ENCODE measurements around the gene IQCN.

IQCN gene

GRCh38 chr19:18227781-18228271, 46.4 kb downstream of the IQCN start:
- no peak overlapping the region for H3K4me2 ChIP-seq (ENCODE audit: insufficient read depth, low read length)

GRCh38 chr19:18226956-18227780, 47.1 kb downstream of the IQCN start:
- no peaks in the 10 kb centered on the region for H3K4me1 ChIP-seq (ENCODE audit: insufficient read depth, low read length)
- DNase-seq (no peak), ATAC-seq (ENCODE audit: insufficient read depth, low read depth) (no peak)
- H3K27me3 ChIP-seq (ENCODE audit: insufficient read depth, low read length, poor library complexity) = no peaks in the 10 kb centered on the region
- no peak overlapping the region for H3K9ac ChIP-seq (ENCODE audit: low read depth, low read length)
- no peak overlapping the region for H3K27ac ChIP-seq (ENCODE audit: low read length)
- H3K4me2 ChIP-seq (ENCODE audit: insufficient read depth, low read length) = no peak overlapping the region
- no peaks in the 10 kb centered on the region for H3K9me3 ChIP-seq (ENCODE audit: insufficient read depth, low read length, severe bottlenecking)
- no peaks in the 10 kb centered on the region for H3K79me2 ChIP-seq (ENCODE audit: insufficient read depth, low read length)
- no peak overlapping the region for H3K4me3 ChIP-seq (ENCODE audit: low read depth in 1 of 2, low read length in 2 of 2)
- peaks cover 22% of the 10 kb centered on the region; the same call in 1 of the 2 replicates for H4K20me1 ChIP-seq (ENCODE audit: insufficient read depth, low read length)
- no peaks in the 10 kb centered on the region for H3K36me3 ChIP-seq (ENCODE audit: insufficient read depth, low read length)
- no peak overlapping the region for H2AFZ ChIP-seq (ENCODE audit: low read depth, low read length)
- TF ChIP-seq CTCF (IDR thresholded peaks at IDR 0.05; ENCODE audit: borderline replicate concordance, extremely low read depth, low read length, poor library complexity, severe bottlenecking) (no peak), EZH2 (IDR thresholded peaks at IDR 0.05; ENCODE audit: borderline replicate concordance, low read depth, low read length, severe bottlenecking) (no peak)

More at GRCh38 chr19:18227781-18228271, 46.4 kb downstream of the IQCN start:
- Histone ChIP-seq H2AFZ (ENCODE audit: low read depth, low read length) (no peak overlapping the region), H3K79me2 (ENCODE audit: insufficient read depth, low read length) (no peaks in the 10 kb centered on the region), H4K20me1 (ENCODE audit: insufficient read depth, low read length) (peaks cover 22% of the 10 kb centered on the region; the same call in 1 of the 2 replicates), H3K27ac (ENCODE audit: low read length) (no peak overlapping the region), H3K4me1 (ENCODE audit: insufficient read depth, low read length) (no peaks in the 10 kb centered on the region), H3K27me3 (ENCODE audit: insufficient read depth, low read length, poor library complexity) (no peaks in the 10 kb centered on the region), H3K9me3 (ENCODE audit: insufficient read depth, low read length, severe bottlenecking) (no peaks in the 10 kb centered on the region), H3K9ac (ENCODE audit: low read depth, low read length) (no peak overlapping the region), H3K4me3 (ENCODE audit: low read depth in 1 of 2, low read length in 2 of 2) (no peak overlapping the region), H3K36me3 (ENCODE audit: insufficient read depth, low read length) (no peaks in the 10 kb centered on the region)
- TF ChIP-seq EZH2 (IDR thresholded peaks at IDR 0.05; ENCODE audit: borderline replicate concordance, low read depth, low read length, severe bottlenecking) = no peak
- TF ChIP-seq CTCF (IDR thresholded peaks at IDR 0.05; ENCODE audit: borderline replicate concordance, extremely low read depth, low read length, poor library complexity, severe bottlenecking) = no peak
- no peak for ATAC-seq (ENCODE audit: insufficient read depth, low read depth)
- DNase-seq = no peak

GRCh38 chr19:18225702-18226468, 48.4 kb downstream of the IQCN start, which contains the start of gene PDE4C:
TSS of gene PDE4C (minus strand) at chr19:18226438. CDS start at chr19:18226415, 23 bp downstream.
- H3K79me2 ChIP-seq (ENCODE audit: insufficient read depth, low read length) = no peaks in the 10 kb centered on the region
- no peak for ATAC-seq (ENCODE audit: insufficient read depth, low read depth)
- H3K4me2 ChIP-seq (ENCODE audit: insufficient read depth, low read length) = no peak within 1 kb of the TSS
- no peaks in the 10 kb centered on the region for H3K36me3 ChIP-seq (ENCODE audit: insufficient read depth, low read length)
- H3K27ac ChIP-seq (ENCODE audit: low read length) = no peak within 1 kb of the TSS
- no peak within 1 kb of the TSS for H2AFZ ChIP-seq (ENCODE audit: low read depth, low read length)
- no peak within 1 kb of the TSS for H3K9ac ChIP-seq (ENCODE audit: low read depth, low read length)
- no peak within 1 kb of the TSS for H3K4me3 ChIP-seq (ENCODE audit: low read depth in 1 of 2, low read length in 2 of 2)
- no peaks in the 10 kb centered on the region for H3K27me3 ChIP-seq (ENCODE audit: insufficient read depth, low read length, poor library complexity)
- H4K20me1 ChIP-seq (ENCODE audit: insufficient read depth, low read length) = peaks cover 14% of the 10 kb centered on the region; the same call in 1 of the 2 replicates
- TF ChIP-seq EZH2 (IDR thresholded peaks at IDR 0.05; ENCODE audit: borderline replicate concordance, low read depth, low read length, severe bottlenecking) (no peak), CTCF (IDR thresholded peaks at IDR 0.05; ENCODE audit: borderline replicate concordance, extremely low read depth, low read length, poor library complexity, severe bottlenecking) (no peak)
- no peaks in the 10 kb centered on the region for H3K4me1 ChIP-seq (ENCODE audit: insufficient read depth, low read length)
- no peak for DNase-seq
- no peaks in the 10 kb centered on the region for H3K9me3 ChIP-seq (ENCODE audit: insufficient read depth, low read length, severe bottlenecking)

Data from DND-41 (cell line).